Keratinocyte (primary cell): ENCODE data around the gene TCF20. TPM values are rescaled to one million over a fixed set of nuclear protein-coding genes. Genes with fewer than 3 reads are reported as not detected.

ENCODE experiments used
- DNase-seq: peaks from one replicate; pipeline ENCODE4 v3.0.0-alpha.2; 2011; ENCODE audit warnings: low read depth, missing footprints, low spot score
- FAIRE-seq: peaks from 2 replicates; lab custom pipeline; 2011; peaks lifted over from hg19 to GRCh38; lab: Jason Lieb, UNC
- H2AFZ ChIP-seq: 2 replicates; pipeline ENCODE4 v1.6.0; 2012; ENCODE audit warnings: low read length, control low read depth, inconsistent platforms; ENCODE audit not compliant: control insufficient read depth
- H3K27ac ChIP-seq: 2 replicates; pipeline ENCODE4 v1.5.1; 2011; ENCODE audit warnings: low read length; ENCODE audit not compliant: control insufficient read depth, insufficient read depth
- H3K27me3 ChIP-seq: 3 replicates; pipeline ENCODE4 v1.6.0; 2011; ENCODE audit warnings: low read length; ENCODE audit not compliant: control insufficient read depth, insufficient read depth; ENCODE audit errors: extremely low read depth
- H3K36me3 ChIP-seq, 2 experiments: 2 replicates in 1 of 2; 3 replicates in 1 of 2; pipeline ENCODE4 v1.5.1; 2011; ENCODE audit warnings: low read length in 2 of 2, mild to moderate bottlenecking in 1 of 2; ENCODE audit not compliant: control insufficient read depth in 2 of 2, insufficient read depth in 2 of 2; ENCODE audit errors: extremely low read depth in 1 of 2
- H3K4me1 ChIP-seq: 3 replicates; pipeline ENCODE4 v1.5.1; 2011; ENCODE audit warnings: low read length; ENCODE audit not compliant: control insufficient read depth, insufficient read depth; ENCODE audit errors: extremely low read depth
- H3K4me2 ChIP-seq: 3 replicates; pipeline ENCODE4 v1.6.0; 2011; ENCODE audit warnings: low read depth, low read length; ENCODE audit not compliant: control insufficient read depth, insufficient read depth; ENCODE audit errors: extremely low read depth
- H3K4me3 ChIP-seq, 3 experiments: fragments of 200-600 bp in 1 of 3; sonication (generic) in 1 of 3; 2 replicates in 2 of 3; 3 replicates in 1 of 3; pipeline ENCODE4 v1.5.1; 2011 to 2016; ENCODE audit warnings: low read length in 3 of 3, mild to moderate bottlenecking in 3 of 3, control low read depth in 2 of 3, inconsistent platforms in 1 of 3, low read depth in 1 of 3, mixed read lengths in 1 of 3, mixed run types in 1 of 3, moderate library complexity in 1 of 3; ENCODE audit not compliant: control insufficient read depth in 2 of 3, insufficient read depth in 2 of 3; ENCODE audit errors: extremely low read depth in 1 of 3
- H3K79me2 ChIP-seq: 2 replicates; pipeline ENCODE4 v1.6.0; 2012; ENCODE audit warnings: low read length; ENCODE audit not compliant: control insufficient read depth, insufficient read depth
- H3K9ac ChIP-seq: 3 replicates; pipeline ENCODE4 v1.6.0; 2011; ENCODE audit warnings: low read length; ENCODE audit not compliant: control insufficient read depth, insufficient read depth; ENCODE audit errors: extremely low read depth
- H3K9me1 ChIP-seq: 3 replicates; pipeline ENCODE4 v1.6.0; 2011; ENCODE audit warnings: low read length; ENCODE audit not compliant: control insufficient read depth, insufficient read depth; ENCODE audit errors: extremely low read depth
- H3K9me3 ChIP-seq: 2 replicates; pipeline ENCODE4 v1.5.1; 2012; ENCODE audit warnings: low read depth, low read length; ENCODE audit not compliant: control insufficient read depth
- H4K20me1 ChIP-seq: 3 replicates; pipeline ENCODE4 v1.6.0; 2011; ENCODE audit warnings: low read length; ENCODE audit not compliant: control insufficient read depth, insufficient read depth; ENCODE audit errors: extremely low read depth
- CTCF ChIP-seq, 3 experiments: IDR thresholded peaks in 1 of 3; conservative IDR thresholded peaks in 1 of 3; optimal IDR thresholded peaks in 1 of 3; 2 replicates in 2 of 3; 3 replicates in 1 of 3; pipeline versions ENCODE3 to v1.5.1; 2011; ENCODE audit warnings: low read length in 3 of 3, mild to moderate bottlenecking in 3 of 3, moderate library complexity in 2 of 3, control low read depth in 1 of 3, inconsistent platforms in 1 of 3; ENCODE audit not compliant: insufficient read depth in 2 of 3; ENCODE audit errors: extremely low read depth in 1 of 3
- EZH2 ChIP-seq: IDR thresholded peaks from one replicate; pipeline ENCODE4 v1.6.1; 2012; ENCODE audit warnings: inconsistent platforms, mild to moderate bottlenecking, low read length, moderate library complexity
- dilution Hi-C: fragments of 300-500 bp; cut with MboI; formaldehyde crosslinking; loops from one replicate; pipeline ENCODE4 v1.7.0; 2020; ENCODE audit warnings: low sequenced_read_pairs; ENCODE audit not compliant: extremely low pct_ligation_motif_present
- polyA plus RNA-seq, 5 experiments: library from polyadenylated mRNA; depleted of rRNA in 3 of 5; stranded (reverse) in 3 of 5; stranded (forward) in 1 of 5; unstranded in 1 of 5; fragments of >200 nt; gene quantifications; 1 replicate in 1 of 5; 2 replicates in 3 of 5; 3 replicates in 1 of 5; pipeline versions ENCODE4 v1.2.1 to v1.2.3, GENCODE V29; 2011 to 2012; ENCODE audit warnings: missing spikeins in 2 of 5, low read depth in 1 of 5, low replicate concordance in 1 of 5

Gene TCF20
- polyA plus RNA-seq, 1 donor (not counting 4 experiments of a cell fraction or from before 2014, with no cell fraction given) = 23.9 TPM

GRCh38 chr22:42318967-42319366 lies 48.5 kb upstream of the TCF20 start:
- no peak overlapping the region for H2AFZ ChIP-seq
- H3K4me1 ChIP-seq = peaks cover 47% of the 10 kb centered on the region
- no peak overlapping the region for H3K4me2 ChIP-seq
- dilution Hi-C loops = no loop called here
- no peaks in the 10 kb centered on the region for H3K79me2 ChIP-seq
- H4K20me1 ChIP-seq = peaks cover 6% of the 10 kb centered on the region
- no peaks in the 10 kb centered on the region for H3K36me3 ChIP-seq
- no peaks in the 10 kb centered on the region for H3K9me3 ChIP-seq
- H3K27ac ChIP-seq = no peak overlapping the region
- TF ChIP-seq CTCF (optimal IDR thresholded peaks at IDR 0.05 in 1 of 3, IDR thresholded peaks at IDR 0.05 in 1 of 3, conservative IDR thresholded peaks at IDR 0.05 in 1 of 3; ENCODE audit: extremely low read depth in 1 of 3, insufficient read depth in 2 of 3, low read length in 3 of 3) = no peak
- TF ChIP-seq EZH2 = no peak
- FAIRE-seq (no peak), DNase-seq (no peak)
- H3K9ac ChIP-seq = no peak overlapping the region
- H3K27me3 ChIP-seq = no peaks in the 10 kb centered on the region
- no peaks in the 10 kb centered on the region for H3K9me1 ChIP-seq
- H3K4me3 ChIP-seq = no peak overlapping the region

GRCh38 chr22:42317691-42318547 lies 47.5 kb upstream of the TCF20 start:
- dilution Hi-C loops = no loop called here
- peak overlapping the region; percentile 86 for H3K4me2 ChIP-seq
- FAIRE-seq = no peak

More at GRCh38 chr22:42317691-42318547, 47.5 kb upstream of the TCF20 start:
- Histone ChIP-seq H3K79me2 (no peaks in the 10 kb centered on the region), H3K9ac (peak overlapping the region; percentile 68), H3K9me3 (no peaks in the 10 kb centered on the region), H4K20me1 (peaks cover 6% of the 10 kb centered on the region), H3K9me1 (peaks cover 4% of the 10 kb centered on the region), H2AFZ (no peak overlapping the region), H3K4me3 (peak overlapping the region in 2 of 3 experiments; percentile 38 to 51), H3K27me3 (no peaks in the 10 kb centered on the region), H3K27ac (peak overlapping the region; percentile 73), H3K36me3 (no peaks in the 10 kb centered on the region), H3K4me1 (peaks cover 57% of the 10 kb centered on the region)
- TF ChIP-seq EZH2 (no peak), CTCF (optimal IDR thresholded peaks at IDR 0.05 in 1 of 3, IDR thresholded peaks at IDR 0.05 in 1 of 3, conservative IDR thresholded peaks at IDR 0.05 in 1 of 3; ENCODE audit: extremely low read depth in 1 of 3, insufficient read depth in 2 of 3, low read length in 3 of 3) (no peak)
- no peak for DNase-seq
